Natural killer cell (primary cell): ENCODE data around the gene NPIPB13. TPM values are rescaled to one million over a fixed set of nuclear protein-coding genes. Genes with fewer than 3 reads are reported as not detected.
"Not testable (repeated sequence)": the region's sequence is repeated elsewhere in the genome, so short reads cannot be mapped to it uniquely, and the experiment has no call there.

ENCODE experiments used
- ATAC-seq, 3 donors: fragments of 150-1000 bp in 2 of 3; fragments of 200-7000 bp in 1 of 3; cut with Tn5 transposase; 1 replicate in 1 of 3; 2 replicates in 2 of 3; pipeline ENCODE4 v1.10.0; 2021; ENCODE audit warnings: mild to moderate bottlenecking in 2 of 3, moderate library complexity in 2 of 3
- DNase-seq, 2 donors: peaks; one replicate each; pipeline versions ENCODE4 v3.0.0 to v3.0.0-alpha.2; 2013 to 2021; ENCODE audit warnings: mixed read lengths in 1 of 2
- H3K27ac ChIP-seq: one replicate; pipeline ENCODE4 v1.5.1; 2013; ENCODE audit warnings: mild to moderate bottlenecking, low read length
- H3K27me3 ChIP-seq: one replicate; pipeline ENCODE4 v1.6.1; 2013; ENCODE audit warnings: low read length; ENCODE audit not compliant: control insufficient read depth, insufficient read depth
- H3K36me3 ChIP-seq: one replicate; pipeline ENCODE4 v1.6.1; 2013; ENCODE audit warnings: low read length; ENCODE audit not compliant: control insufficient read depth, insufficient read depth
- H3K4me1 ChIP-seq: one replicate; pipeline ENCODE4 v1.6.1; 2013; ENCODE audit warnings: low read length; ENCODE audit not compliant: control insufficient read depth, insufficient read depth
- H3K4me3 ChIP-seq: one replicate; pipeline ENCODE4 v1.5.1; 2013; ENCODE audit warnings: low read length
- H3K9me3 ChIP-seq: one replicate; pipeline ENCODE4 v1.6.1; 2013; ENCODE audit warnings: low read length; ENCODE audit not compliant: control insufficient read depth, insufficient read depth
- H3K27ac Mint-ChIP-seq, 2 donors: one replicate each; pipeline ENCODE4 v1.8.0; 2022; ENCODE audit warnings: mild to moderate bottlenecking in 2 of 2, mixed read lengths in 2 of 2, moderate library complexity in 1 of 2
- H3K27me3 Mint-ChIP-seq, 2 donors: one replicate each; pipeline ENCODE4 v1.8.0; 2022; ENCODE audit warnings: low read depth in 2 of 2, mixed read lengths in 2 of 2
- H3K36me3 Mint-ChIP-seq: one replicate; pipeline ENCODE4 v1.8.0; 2022; ENCODE audit warnings: mixed read lengths
- H3K4me1 Mint-ChIP-seq, 2 donors: one replicate each; pipeline ENCODE4 v1.8.0; 2022; ENCODE audit warnings: mixed read lengths in 2 of 2
- H3K4me3 Mint-ChIP-seq: one replicate; pipeline ENCODE4 v1.8.0; 2022; ENCODE audit warnings: mild to moderate bottlenecking, moderate library complexity, mixed read lengths
- H3K9me3 Mint-ChIP-seq, 2 donors: one replicate each; pipeline ENCODE4 v1.8.0; 2022; ENCODE audit warnings: mixed read lengths in 2 of 2
- WGBS: methylation state at CpG from one replicate; pipeline ENCODE4 v1.1.7; 2013; ENCODE audit warnings: missing lambda C conversion rate; ENCODE audit not compliant: insufficient coverage; 5-methylcytosine and 5-hydroxymethylcytosine counted together
- intact Hi-C: fragments of 100-400 bp; cut with micrococcal nuclease; formaldehyde crosslinking; loops from one replicate; pipeline ENCODE4 v1.14.2; 2022
- total RNA-seq, 4 donors: library from RNA; stranded (reverse); fragments of 120-200 nt in 1 of 4; gene quantifications; one replicate each; pipeline versions ENCODE4 v1.2.3 to v1.2.4, GENCODE V29; 2013 to 2022

Gene NPIPB13
- total RNA-seq, 3 donors from 2014 or later (not counting 1 experiment from before 2014, with no cell fraction given), result 17.0 to 43.5 (median 39.8) TPM

DNA sequence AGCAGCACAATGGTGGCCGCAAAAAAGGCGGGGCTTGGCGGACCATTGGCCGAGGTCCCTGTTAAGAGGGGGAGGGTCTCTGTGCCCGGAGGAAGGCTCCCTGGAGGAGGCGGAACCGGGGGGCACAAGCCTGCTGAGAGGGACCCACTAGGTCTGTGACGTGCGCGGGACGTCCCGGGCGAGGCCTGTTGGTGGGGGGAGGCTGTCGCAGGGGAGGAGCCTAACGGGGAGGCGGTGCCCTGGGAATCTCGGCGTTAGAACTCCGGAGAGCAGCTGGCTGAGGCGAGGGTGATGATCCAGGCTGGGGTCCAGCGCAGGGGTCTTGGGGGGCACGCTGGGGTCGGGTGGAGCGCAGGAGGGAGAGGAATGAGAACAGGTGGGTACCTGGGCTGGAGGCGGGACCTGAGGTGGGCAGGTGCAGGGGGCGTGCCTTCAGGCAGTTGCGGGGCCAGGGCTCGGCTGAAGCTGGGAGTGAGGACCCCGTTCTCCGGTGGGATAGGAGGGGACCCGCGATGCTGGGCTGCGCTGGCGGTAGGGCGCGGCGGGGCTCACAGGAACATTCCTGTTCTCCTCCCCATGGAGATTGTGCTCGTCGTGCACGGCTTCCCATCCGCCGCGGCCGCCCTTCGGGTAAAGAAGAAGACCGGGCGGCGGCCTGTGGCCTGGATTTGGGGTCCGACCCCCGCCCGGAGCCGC is 42.6 kb downstream of the NPIPB13 start:
- H3K9me3 ChIP-seq, H3K27ac Mint-ChIP-seq, H3K4me1 ChIP-seq, H3K4me3 Mint-ChIP-seq, intact Hi-C loops, H3K9me3 Mint-ChIP-seq, H3K27me3 Mint-ChIP-seq, DNase-seq, H3K4me1 Mint-ChIP-seq, H3K36me3 Mint-ChIP-seq, H3K27ac ChIP-seq, H3K36me3 ChIP-seq, H3K27me3 ChIP-seq: not testable (repeated sequence)
- H3K4me3 ChIP-seq, result peak overlapping the region; percentile 37
- under 1% methylated on average over 9 of the region's 52 CpGs for WGBS
- peak; percentile 49 to 74 (median 67) for ATAC-seq

DNA sequence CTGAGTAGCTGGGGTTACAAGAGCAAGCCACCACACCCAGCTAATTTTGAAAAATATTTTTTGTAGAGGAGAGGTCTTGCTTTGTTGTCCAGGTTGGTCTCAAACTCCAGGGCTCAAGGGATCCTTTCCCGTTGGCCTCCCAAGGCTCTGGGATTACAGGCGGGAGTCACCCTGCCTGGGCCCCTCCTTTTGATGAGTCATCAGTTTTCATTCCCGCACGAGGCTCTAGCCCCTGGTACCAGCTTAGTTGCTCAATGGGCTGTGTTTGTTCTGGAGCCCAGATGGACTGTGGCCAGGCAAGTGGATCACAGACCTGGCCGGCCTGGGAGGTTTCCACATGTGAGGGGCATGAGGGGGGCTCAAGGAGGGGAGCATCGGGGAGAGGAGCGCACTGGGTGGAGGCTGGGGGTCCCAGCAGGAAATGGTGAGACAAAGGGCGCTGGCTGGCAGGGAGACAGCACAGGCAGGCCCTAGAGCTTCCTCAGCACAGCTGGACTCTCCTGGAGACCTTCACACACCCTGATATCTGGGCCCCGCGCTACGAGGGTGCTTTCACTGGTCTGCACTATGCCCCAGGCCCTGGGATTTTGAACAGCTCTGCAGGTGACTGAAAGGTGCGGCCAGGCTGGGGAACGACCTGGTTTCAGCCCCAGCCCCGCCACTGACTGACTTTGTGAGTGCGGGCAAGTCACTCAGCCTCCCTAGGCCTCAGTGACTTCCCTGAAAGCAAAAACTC is 48.5 kb downstream of the NPIPB13 start:
- no CpG with 5 or more reads among the region's 15 CpGs for WGBS

GRCh38 chr16:30199049-30199448 is 49.2 kb downstream of the NPIPB13 start, which contains the start of gene SULT1A3:
Gene SULT1A3 (plus strand): TSS chr16:30199255. CDS start chr16:30200729, 1,474 bp downstream.
- ATAC-seq, H3K27me3 ChIP-seq, H3K36me3 ChIP-seq, DNase-seq, intact Hi-C loops, H3K9me3 Mint-ChIP-seq, H3K27ac ChIP-seq, H3K27ac Mint-ChIP-seq, H3K4me1 Mint-ChIP-seq, H3K4me3 Mint-ChIP-seq, H3K9me3 ChIP-seq, H3K36me3 Mint-ChIP-seq, H3K27me3 Mint-ChIP-seq, H3K4me3 ChIP-seq, H3K4me1 ChIP-seq: not testable (repeated sequence)
- no CpG with 5 or more reads among the region's 3 CpGs for WGBS

More for the DNA sequence above, 48.5 kb downstream of the NPIPB13 start:
- H3K4me1 Mint-ChIP-seq, DNase-seq, H3K27ac ChIP-seq, H3K4me1 ChIP-seq, H3K9me3 Mint-ChIP-seq, ATAC-seq, H3K4me3 ChIP-seq, H3K9me3 ChIP-seq, H3K36me3 ChIP-seq, H3K36me3 Mint-ChIP-seq, intact Hi-C loops, H3K27me3 Mint-ChIP-seq, H3K4me3 Mint-ChIP-seq, H3K27ac Mint-ChIP-seq, H3K27me3 ChIP-seq: not testable (repeated sequence)

Other genes starting within 250 kb of the NPIPB13 start
- not detected for gene DOC2A, start 237.5 kb downstream of the NPIPB13 start, total RNA-seq
- not detected for gene C16orf92, start 225.3 kb downstream of the NPIPB13 start, total RNA-seq
- gene TLCD3B, start 217.2 kb downstream of the NPIPB13 start, total RNA-seq, result 1 to 10 TPM in 2 of 3 donors, under 1 TPM in 1; 0.88 to 2.0 (median 1.7) TPM
- gene ALDOA, start 182.7 kb downstream of the NPIPB13 start, total RNA-seq, result 100 to 1,000 TPM; 412 to 544 (median 490) TPM
- gene PPP4C, start 172.5 kb downstream of the NPIPB13 start, total RNA-seq, result 100 to 1,000 TPM; 119 to 132 (median 130) TPM
- 1 to 10 TPM in 1 of 3 donors, under 1 TPM in 2; 0.91 to 1.1 (median 0.98) TPM for gene TBX6, start 156.6 kb downstream of the NPIPB13 start, total RNA-seq
- gene YPEL3, start 152.3 kb downstream of the NPIPB13 start, total RNA-seq, result 100 to 1,000 TPM; 148 to 177 (median 160) TPM
- gene GDPD3, start 134.9 kb downstream of the NPIPB13 start, total RNA-seq, result 10 to 100 TPM in 1 of 3 donors, 1 to 10 TPM in 2; 5.3 to 14.7 (median 9.1) TPM
- gene MAPK3, start 125.3 kb downstream of the NPIPB13 start, total RNA-seq, result 10 to 100 TPM; 45.2 to 55.7 (median 50.9) TPM
- gene CORO1A, start 64.9 kb downstream of the NPIPB13 start, total RNA-seq, result 100 to 1,000 TPM; 699 to 926 (median 829) TPM
- gene BOLA2B, start 54.8 kb downstream of the NPIPB13 start, total RNA-seq, result 10 to 100 TPM; 63.0 to 94.3 (median 70.6) TPM
- 100 to 1,000 TPM in 2 of 3 donors, 10 to 100 TPM in 1; 78.1 to 132 (median 109) TPM for gene SLX1A, start 54.6 kb downstream of the NPIPB13 start, total RNA-seq
- gene SULT1A3, start 49.2 kb downstream of the NPIPB13 start, total RNA-seq, result 10 to 100 TPM; 15.9 to 27.1 (median 19.4) TPM
- 100 to 1,000 TPM in 1 of 3 donors, 10 to 100 TPM in 2; 79.5 to 104 (median 87.7) TPM for gene CD2BP2, start 106.8 kb upstream of the NPIPB13 start, total RNA-seq
- gene TBC1D10B, start 122.0 kb upstream of the NPIPB13 start, total RNA-seq, result 10 to 100 TPM; 43.0 to 55.3 (median 50.2) TPM
- 1 to 10 TPM; 2.9 to 8.0 (median 7.2) TPM for gene MYL11, start 126.3 kb upstream of the NPIPB13 start, total RNA-seq
- gene SEPTIN1, start 134.1 kb upstream of the NPIPB13 start, total RNA-seq, result 100 to 1,000 TPM; 196 to 210 (median 205) TPM
- gene ZNF48, start 146.9 kb upstream of the NPIPB13 start, total RNA-seq, result 1 to 10 TPM; 5.5 to 7.4 (median 7.1) TPM
- gene ZNF771, start 159.1 kb upstream of the NPIPB13 start, total RNA-seq, result 1 to 10 TPM in 2 of 3 donors, under 1 TPM in 1; 0.70 to 1.4 (median 1.4) TPM
- gene DCTPP1, start 181.6 kb upstream of the NPIPB13 start, total RNA-seq, result 10 to 100 TPM; 11.2 to 16.9 (median 15.2) TPM
- gene SEPHS2, start 197.4 kb upstream of the NPIPB13 start, total RNA-seq, result 10 to 100 TPM; 25.5 to 37.6 (median 35.0) TPM
- gene ITGAL, start 224.3 kb upstream of the NPIPB13 start, total RNA-seq, result 1,000 to 10,000 TPM; 1,131 to 1,260 (median 1,176) TPM